Vagina (tissue), 2 donors: ENCODE measurements around the gene B3GLCT. TPM values are rescaled to one million over a fixed set of nuclear protein-coding genes. Genes with fewer than 3 reads are reported as not detected.

Experiments
- DNase-seq, 2 donors: peaks; one replicate each; pipeline ENCODE4 v3.0.0-alpha.2; 2017; ENCODE audit errors: extremely low spot score in 2 of 2
- H3K27ac ChIP-seq: fragments of 200-600 bp; sonication (generic); one replicate; pipeline ENCODE4 v1.5.1; 2019
- H3K27me3 ChIP-seq: fragments of 200-600 bp; sonication (generic); one replicate; pipeline ENCODE4 v1.5.1; 2019
- H3K36me3 ChIP-seq, 2 donors: fragments of 200-600 bp; sonication (generic); one replicate each; pipeline ENCODE4 v1.5.1; 2017 to 2019
- H3K4me1 ChIP-seq: fragments of 200-600 bp; sonication (generic); one replicate; pipeline ENCODE4 v1.5.1; 2019
- H3K4me3 ChIP-seq, 2 donors: fragments of 200-600 bp; sonication (generic); 1 replicate in 1 of 2; 2 replicates in 1 of 2; pipeline ENCODE4 v1.5.1; 2016 to 2019
- H3K9me3 ChIP-seq: fragments of 200-600 bp; sonication (generic); one replicate; pipeline ENCODE4 v1.5.1; 2019
- CTCF ChIP-seq, 3 experiments: fragments of 450-650 bp in 2 of 3; fragments of 200-600 bp in 1 of 3; sonication (generic) in 1 of 3; IDR thresholded peaks; one replicate each; pipeline ENCODE4 v1.5.1; 2017 to 2019; ENCODE audit warnings: antibody characterized with exemption in 3 of 3, mild to moderate bottlenecking in 2 of 3, moderate library complexity in 2 of 3
- POLR2A ChIP-seq, 2 donors: fragments of 450-650 bp; IDR thresholded peaks; one replicate each; pipeline ENCODE4 v1.6.1; 2017; ENCODE audit warnings: antibody characterized with exemption in 2 of 2, mild to moderate bottlenecking in 2 of 2, moderate library complexity in 2 of 2
- POLR2AphosphoS5 ChIP-seq, 2 donors: sonication (generic); formaldehyde crosslinking; IDR thresholded peaks; one replicate each; pipeline ENCODE4 v1.9.0; 2017; ENCODE audit warnings: antibody characterized with exemption in 2 of 2, mild to moderate bottlenecking in 2 of 2, low read depth in 1 of 2; ENCODE audit not compliant: insufficient read depth in 1 of 2
- intact Hi-C: fragments of 100-400 bp; cut with DNase I; formaldehyde crosslinking; loops from one replicate; pipeline ENCODE4 v1.15.1; 2023
- total RNA-seq: library from RNA; depleted of rRNA; stranded (reverse); fragments of >200 nt; gene quantifications from one replicate; pipeline ENCODE4 v1.2.3, GENCODE V29; 2016

Gene B3GLCT
- total RNA-seq, 1 donor from 2014 or later: 8.1 TPM

- H3K4me3 ChIP-seq: no peak overlapping the region
- no peak overlapping the region for H3K27ac ChIP-seq
- intact Hi-C loops: no loop called here
- TF ChIP-seq CTCF (IDR thresholded peaks at IDR 0.05) (no peak), POLR2A (IDR thresholded peaks at IDR 0.05) (no peak), POLR2AphosphoS5 (IDR thresholded peaks at IDR 0.05; ENCODE audit: insufficient read depth in 1 of 2, low read depth in 1 of 2) (no peak)
- peaks cover 0 to 11% of the 10 kb centered on the region in 2 donors for H3K36me3 ChIP-seq
- no peaks in the 10 kb centered on the region for H3K4me1 ChIP-seq
- DNase-seq: no peak
- H3K27me3 ChIP-seq: no peaks in the 10 kb centered on the region
- H3K9me3 ChIP-seq: no peaks in the 10 kb centered on the region
Observed at GRCh38 chr13:31282741-31283455, 83.1 kb downstream of the B3GLCT start.

GRCh38 chr13:31286930-31287329 lies 87.2 kb downstream of the B3GLCT start:
- no peaks in the 10 kb centered on the region for H3K4me1 ChIP-seq
- H3K36me3 ChIP-seq: peaks cover 0 to 24% of the 10 kb centered on the region in 2 donors
- DNase-seq: no peak
- intact Hi-C loops: no loop called here
- TF ChIP-seq CTCF (IDR thresholded peaks at IDR 0.05): no peak
- TF ChIP-seq POLR2A (IDR thresholded peaks at IDR 0.05): no peak
- TF ChIP-seq POLR2AphosphoS5 (IDR thresholded peaks at IDR 0.05; ENCODE audit: insufficient read depth in 1 of 2, low read depth in 1 of 2): no peak
- no peak overlapping the region for H3K27ac ChIP-seq
- H3K4me3 ChIP-seq: no peak overlapping the region
- H3K27me3 ChIP-seq: no peaks in the 10 kb centered on the region
- no peaks in the 10 kb centered on the region for H3K9me3 ChIP-seq

- no peak overlapping the region for H3K27ac ChIP-seq
- no peak for TF ChIP-seq POLR2A (IDR thresholded peaks at IDR 0.05)
- no peak for TF ChIP-seq CTCF (IDR thresholded peaks at IDR 0.05)
- TF ChIP-seq POLR2AphosphoS5 (IDR thresholded peaks at IDR 0.05; ENCODE audit: insufficient read depth in 1 of 2, low read depth in 1 of 2): no peak
- H3K4me1 ChIP-seq: no peaks in the 10 kb centered on the region
- H3K9me3 ChIP-seq: no peaks in the 10 kb centered on the region
- no peak overlapping the region for H3K4me3 ChIP-seq
- H3K36me3 ChIP-seq: no peaks in the 10 kb centered on the region
- H3K27me3 ChIP-seq: no peaks in the 10 kb centered on the region
- intact Hi-C loops: no loop called here
- no peak for DNase-seq
Observed at GRCh38 chr13:31301119-31301518, 101.3 kb downstream of the B3GLCT start.

- Histone ChIP-seq H3K27me3 (no peaks in the 10 kb centered on the region), H3K9me3 (peaks cover 9% of the 10 kb centered on the region), H3K4me3 (no peak overlapping the region), H3K36me3 (no peaks in the 10 kb centered on the region), H3K27ac (no peak overlapping the region), H3K4me1 (no peaks in the 10 kb centered on the region)
- intact Hi-C loops: no loop called here
- no peak for DNase-seq
- no peak for TF ChIP-seq POLR2A (IDR thresholded peaks at IDR 0.05)
- TF ChIP-seq POLR2AphosphoS5 (IDR thresholded peaks at IDR 0.05; ENCODE audit: insufficient read depth in 1 of 2, low read depth in 1 of 2): no peak
- TF ChIP-seq CTCF (IDR thresholded peaks at IDR 0.05): no peak
Observed at GRCh38 chr13:31310356-31310755, 110.6 kb downstream of the B3GLCT start.

GRCh38 chr13:31310786-31311185 lies 111.0 kb downstream of the B3GLCT start:
- TF ChIP-seq POLR2A (IDR thresholded peaks at IDR 0.05) (no peak), POLR2AphosphoS5 (IDR thresholded peaks at IDR 0.05; ENCODE audit: insufficient read depth in 1 of 2, low read depth in 1 of 2) (no peak), CTCF (IDR thresholded peaks at IDR 0.05) (no peak)

More at GRCh38 chr13:31310786-31311185, 111.0 kb downstream of the B3GLCT start:
- DNase-seq: no peak
- Histone ChIP-seq H3K4me1 (no peaks in the 10 kb centered on the region), H3K36me3 (no peaks in the 10 kb centered on the region), H3K27ac (no peak overlapping the region), H3K9me3 (peaks cover 9% of the 10 kb centered on the region), H3K4me3 (no peak overlapping the region), H3K27me3 (no peaks in the 10 kb centered on the region)
- intact Hi-C loops: no loop called here
